NCI-H2196 (cell line): ENCODE data around the gene NOTCH2.

ENCODE experiments used
- DNase-seq: peaks from one replicate; lab custom pipeline; 2025; ENCODE audit not compliant: unreplicated experiment; lab: John Stamatoyannopoulos, UW

Gene NOTCH2

DNA sequence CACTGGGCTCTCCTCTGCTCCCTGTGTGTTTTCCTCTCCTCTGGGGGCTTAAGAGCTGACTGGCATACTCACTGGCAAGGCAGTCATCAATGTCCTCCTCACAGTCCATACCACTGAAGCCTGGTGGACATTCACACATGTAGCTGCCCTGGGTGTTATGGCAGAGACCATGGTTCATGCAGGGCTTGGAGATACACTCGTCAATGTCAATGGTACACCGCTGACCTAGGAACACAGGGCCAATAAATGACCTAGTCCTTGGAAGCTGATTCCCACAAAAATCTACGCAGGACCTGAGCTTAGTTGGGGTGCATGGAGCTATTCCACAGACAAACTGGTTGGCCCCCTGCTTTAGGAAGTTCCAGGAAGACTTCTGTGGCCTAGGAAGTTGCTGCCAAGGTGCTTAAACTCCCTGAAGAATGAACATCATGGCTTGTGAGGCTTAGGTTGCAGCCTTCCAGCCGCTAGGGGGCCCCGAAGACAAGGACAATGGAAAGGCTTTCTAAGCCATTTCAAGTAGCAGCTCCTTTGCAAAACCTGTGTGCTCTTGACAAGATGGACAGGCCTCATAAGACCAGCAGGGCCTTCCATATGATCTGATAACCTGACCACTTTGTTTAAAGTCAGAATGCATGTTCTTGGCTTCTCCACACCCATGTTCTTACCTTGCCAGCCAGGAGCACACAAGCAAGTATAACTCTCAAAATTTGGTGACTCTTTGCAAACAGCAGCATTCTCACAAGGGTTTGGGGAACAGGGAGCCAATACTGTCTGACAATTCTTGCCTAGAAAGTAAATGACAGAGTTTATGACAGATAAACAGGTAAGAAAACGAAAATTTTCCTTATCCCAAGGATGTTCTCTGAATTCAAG, 120.9 kb downstream of the NOTCH2 start:
- peak; percentile 65 for DNase-seq

DNA sequence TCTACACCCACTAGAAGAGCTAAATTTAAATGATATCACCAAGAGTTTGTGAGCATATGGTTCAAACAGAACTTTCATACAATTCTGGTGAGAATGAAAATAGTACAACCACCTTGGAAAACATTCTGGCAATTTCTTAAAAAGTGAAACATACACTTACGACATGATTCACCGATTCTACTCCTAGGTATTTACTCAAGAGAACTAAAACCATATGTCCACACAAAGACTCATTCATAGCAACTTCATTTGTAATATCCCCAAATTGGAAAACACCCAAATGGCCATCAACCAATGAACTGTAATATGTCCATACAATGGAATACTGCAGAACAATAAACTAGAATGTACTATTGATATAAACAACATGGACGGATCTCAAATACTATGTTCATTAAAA, 122.0 kb downstream of the NOTCH2 start:
- DNase-seq = no peak

- DNase-seq = no peak
Observed at GRCh38 chr1:119946724-119947123, 122.7 kb downstream of the NOTCH2 start.

GRCh38 chr1:119943216-119943615, 126.2 kb downstream of the NOTCH2 start:
- DNase-seq = no peak

DNA sequence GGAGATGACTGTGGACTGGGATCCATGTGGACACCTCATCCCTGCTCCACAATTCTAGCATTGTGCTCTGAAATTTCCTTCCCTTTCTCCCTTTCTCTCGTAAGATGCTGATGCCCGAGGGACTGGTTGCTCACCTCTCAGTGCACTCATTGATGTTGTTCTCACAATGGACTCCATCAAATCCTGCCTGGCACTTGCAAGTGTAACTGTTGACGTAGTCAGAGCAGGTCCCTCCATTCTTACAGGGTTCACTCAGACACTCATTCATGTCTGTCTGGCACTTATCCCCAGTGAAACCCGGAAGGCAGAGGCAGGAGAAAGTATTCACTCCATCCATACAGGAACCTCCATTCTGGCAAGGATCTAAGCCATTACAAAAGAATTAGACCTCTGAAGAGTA, 128.1 kb downstream of the NOTCH2 start:
- DNase-seq = no peak

GRCh38 chr1:119940697-119941096, 128.8 kb downstream of the NOTCH2 start:
- DNase-seq = no peak

DNA sequence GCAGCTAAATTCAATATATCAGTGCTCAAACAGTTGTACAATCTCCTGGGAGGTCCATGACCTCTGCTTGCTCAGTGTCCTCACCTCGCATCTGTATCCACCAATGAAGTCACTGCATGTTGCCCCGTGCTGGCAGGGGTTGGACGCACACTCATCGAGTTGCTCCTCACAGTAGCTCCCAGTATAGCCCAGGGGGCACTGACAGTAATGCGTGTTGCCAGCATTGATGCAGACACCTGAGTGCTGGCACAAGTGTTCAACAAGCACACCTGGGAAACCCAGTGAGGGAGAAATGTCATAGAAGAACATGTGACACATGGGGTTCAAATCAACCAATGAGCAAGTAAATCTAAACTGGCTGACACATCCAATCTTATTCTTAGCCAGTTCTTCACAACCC, 132.3 kb downstream of the NOTCH2 start:
- DNase-seq = no peak

DNA sequence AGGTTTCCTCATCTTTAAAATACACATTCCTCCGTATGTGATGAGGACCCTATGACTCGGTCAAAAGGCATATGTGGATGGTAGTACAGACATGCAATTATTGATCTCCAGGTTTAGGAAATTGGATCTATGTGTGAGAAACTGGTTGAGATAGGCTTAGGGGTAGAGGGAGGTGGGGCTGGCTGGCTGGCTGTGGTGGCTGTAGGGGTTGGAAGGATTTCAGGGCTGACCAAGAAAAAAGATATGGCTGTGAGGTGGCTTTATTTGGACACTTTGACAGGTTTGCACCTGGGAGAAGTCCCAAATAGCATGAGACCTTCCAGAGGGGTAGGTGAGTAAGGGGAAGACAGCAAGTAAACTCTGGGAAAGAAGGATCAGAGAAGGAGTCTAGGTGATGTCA, 133.5 kb downstream of the NOTCH2 start:
- DNase-seq = no peak

GRCh38 chr1:119935373-119935772, 134.1 kb downstream of the NOTCH2 start:
- DNase-seq = no peak

GRCh38 chr1:119933397-119933796, 136.1 kb downstream of the NOTCH2 start:
- no peak for DNase-seq

DNA sequence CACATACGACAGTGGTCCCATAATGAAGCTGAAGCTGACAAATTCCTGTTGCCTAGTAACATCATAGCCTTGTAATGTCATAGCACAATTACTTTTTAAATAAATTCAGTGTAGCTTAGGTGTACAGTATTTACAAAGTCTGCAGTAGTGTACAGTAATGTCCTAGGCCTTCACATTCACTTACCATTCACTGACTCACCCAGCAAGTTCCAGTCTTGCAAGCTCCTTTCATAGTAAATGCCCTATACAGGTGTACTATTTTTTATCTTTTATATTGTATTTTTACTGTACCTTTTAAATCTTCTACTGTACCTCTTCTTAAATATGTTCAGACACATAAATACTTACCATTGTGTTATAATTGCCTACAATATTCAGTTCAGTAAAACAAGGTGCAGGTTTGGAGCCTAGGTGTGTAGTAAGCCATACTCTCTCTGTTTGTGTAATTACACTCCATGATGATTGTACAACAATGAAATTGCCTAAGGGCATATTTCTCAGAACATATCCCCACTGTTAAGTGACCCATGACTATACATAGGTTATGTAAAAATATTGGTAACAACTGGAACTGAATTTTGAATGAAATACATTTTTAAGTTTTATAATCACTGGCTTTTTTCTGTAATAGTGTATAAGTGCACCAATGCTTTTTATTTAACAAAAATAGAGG, 139.7 kb downstream of the NOTCH2 start:
- no peak for DNase-seq

DNA sequence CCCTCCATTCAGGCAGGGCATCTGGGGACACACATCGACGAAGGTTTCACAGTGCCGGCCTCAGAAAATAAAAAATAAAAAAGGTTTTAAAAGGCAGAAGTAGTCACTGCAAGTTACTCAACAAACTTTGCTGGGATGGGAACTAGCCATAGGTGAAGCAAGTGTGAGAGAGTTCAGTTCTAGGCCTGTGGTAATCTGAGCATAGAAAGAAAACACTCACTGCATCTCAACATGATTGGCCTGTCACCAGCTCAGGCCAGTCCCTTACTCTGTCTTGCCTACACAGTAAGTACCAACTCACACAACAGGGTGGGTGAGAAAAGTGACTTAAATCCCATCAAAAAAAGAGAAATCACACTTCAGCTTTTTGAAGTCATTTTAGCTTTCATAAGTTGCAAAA, 142.9 kb downstream of the NOTCH2 start:
- no peak for DNase-seq

DNA sequence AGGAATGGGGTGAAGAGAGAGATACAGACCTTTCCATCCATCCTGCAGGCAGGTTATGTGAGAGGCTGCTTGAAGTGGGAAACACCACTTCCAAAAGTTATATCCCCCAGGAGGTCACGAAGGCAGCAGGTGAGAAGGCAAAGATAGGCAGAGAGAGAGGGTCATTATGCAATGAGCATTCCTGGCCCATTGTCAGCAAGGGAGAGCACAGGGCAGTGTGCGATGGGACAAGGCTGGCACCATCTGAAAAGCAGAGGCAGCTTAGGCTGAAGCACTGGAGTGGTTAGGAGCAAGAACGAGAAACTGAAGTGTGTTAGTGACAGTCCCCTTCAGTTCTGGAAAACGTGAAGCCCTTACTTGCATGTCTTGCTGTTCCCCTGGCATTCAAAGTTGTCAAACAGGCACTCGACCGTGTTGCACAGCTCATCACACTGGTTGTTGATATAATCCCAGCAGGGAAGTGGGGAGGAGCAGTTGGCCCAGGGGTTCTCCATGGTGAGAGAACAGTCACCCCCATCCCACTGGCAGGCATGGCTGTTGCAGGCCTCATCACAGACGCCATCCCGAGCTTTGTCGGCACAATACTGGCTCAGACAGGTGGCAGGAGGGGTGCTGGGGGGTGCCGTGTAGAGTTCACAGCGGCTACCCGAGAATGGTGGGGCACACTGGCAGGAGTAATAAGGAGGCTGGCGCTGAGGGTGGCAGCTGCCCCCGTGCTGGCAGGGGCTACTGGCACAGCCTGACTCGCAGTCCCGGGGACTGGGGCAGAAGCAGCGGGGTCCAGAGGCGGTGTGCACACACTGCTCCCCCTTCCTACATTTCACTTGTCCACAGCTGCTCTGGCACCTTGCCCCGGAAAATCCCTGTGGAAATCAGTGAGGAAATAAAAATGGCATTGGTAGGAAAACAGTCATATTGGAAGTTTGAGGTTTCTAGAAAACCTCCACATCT, 144.2 kb downstream of the NOTCH2 start:
- no peak for DNase-seq

DNA sequence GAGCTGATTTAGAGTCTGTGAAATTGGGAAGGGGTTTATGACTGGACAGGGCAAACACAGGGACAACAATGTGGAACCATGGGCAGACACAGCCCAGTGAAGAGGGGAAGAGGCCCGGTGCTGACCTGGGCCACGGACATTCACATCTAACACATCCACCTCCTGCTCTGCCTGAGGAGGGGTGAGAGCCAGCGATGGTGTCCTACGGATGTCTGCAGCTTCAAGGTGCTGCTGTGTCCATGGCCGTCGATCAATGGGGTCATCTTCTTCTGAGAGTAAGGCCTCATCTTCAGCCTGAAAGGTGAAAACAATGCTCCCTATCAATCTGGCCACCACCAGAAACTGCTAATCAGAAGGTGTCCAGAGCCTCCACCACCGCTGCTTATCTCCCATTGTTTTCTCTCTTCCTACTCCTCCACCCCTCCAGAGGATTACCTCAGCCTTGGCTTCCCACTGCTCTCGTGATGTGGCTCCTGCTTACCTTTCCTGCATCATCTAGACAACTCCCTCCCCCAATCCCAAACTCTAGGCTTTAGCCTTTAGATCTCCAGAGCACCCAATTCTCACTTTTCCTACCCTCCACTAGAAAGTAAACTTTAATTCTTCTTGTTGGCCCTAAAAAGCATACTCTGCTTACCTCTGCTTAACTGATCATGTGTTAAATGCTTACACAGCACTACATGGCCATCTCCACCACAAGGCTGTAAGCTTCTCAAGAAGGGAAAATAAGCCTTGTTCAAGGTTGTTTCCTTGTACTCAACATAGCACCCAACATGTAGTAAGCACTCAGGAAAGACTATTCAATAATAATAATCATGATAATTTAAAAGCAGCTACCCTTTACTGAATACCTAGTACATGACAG, 149.1 kb downstream of the NOTCH2 start:
- DNase-seq = no peak

DNA sequence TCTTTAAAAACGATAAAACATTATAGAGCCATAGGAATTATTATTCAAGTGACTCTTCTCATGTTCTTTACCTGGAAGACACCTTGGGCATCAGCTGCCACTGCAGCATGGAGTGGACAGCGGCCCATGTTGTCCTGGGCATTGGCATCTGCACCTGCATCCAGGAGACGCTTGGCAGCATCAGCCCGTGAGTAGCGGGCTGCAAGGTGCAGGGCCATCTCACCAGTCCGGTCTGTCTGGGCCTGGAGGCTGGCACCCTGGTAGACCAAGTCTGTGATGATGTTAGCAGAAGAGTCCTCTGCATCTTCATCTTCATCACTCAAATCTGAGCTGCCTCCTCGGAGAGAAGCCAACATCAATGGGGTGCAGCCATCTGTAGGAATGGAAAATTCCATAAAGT, 150.2 kb downstream of the NOTCH2 start:
- no peak for DNase-seq

DNA sequence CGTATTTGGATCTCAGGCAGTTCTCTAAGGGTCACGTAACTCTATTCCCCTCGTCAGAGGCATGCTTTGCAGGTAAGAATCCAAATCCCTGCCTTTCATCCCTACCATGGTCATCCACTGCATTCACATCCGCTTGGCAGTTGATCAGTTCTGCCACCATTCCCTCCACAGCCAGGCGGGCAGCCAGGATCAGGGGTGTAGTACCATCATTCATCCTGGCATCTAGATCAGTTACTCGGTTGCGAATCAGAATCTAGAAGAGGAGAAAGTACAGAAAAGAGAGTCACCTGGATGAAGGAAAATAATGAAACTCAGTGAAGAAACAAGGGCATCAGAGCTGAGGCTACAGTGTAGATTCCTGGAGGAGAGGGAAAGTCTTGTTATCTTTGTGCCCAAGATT, 151.2 kb downstream of the NOTCH2 start:
- no peak for DNase-seq

DNA sequence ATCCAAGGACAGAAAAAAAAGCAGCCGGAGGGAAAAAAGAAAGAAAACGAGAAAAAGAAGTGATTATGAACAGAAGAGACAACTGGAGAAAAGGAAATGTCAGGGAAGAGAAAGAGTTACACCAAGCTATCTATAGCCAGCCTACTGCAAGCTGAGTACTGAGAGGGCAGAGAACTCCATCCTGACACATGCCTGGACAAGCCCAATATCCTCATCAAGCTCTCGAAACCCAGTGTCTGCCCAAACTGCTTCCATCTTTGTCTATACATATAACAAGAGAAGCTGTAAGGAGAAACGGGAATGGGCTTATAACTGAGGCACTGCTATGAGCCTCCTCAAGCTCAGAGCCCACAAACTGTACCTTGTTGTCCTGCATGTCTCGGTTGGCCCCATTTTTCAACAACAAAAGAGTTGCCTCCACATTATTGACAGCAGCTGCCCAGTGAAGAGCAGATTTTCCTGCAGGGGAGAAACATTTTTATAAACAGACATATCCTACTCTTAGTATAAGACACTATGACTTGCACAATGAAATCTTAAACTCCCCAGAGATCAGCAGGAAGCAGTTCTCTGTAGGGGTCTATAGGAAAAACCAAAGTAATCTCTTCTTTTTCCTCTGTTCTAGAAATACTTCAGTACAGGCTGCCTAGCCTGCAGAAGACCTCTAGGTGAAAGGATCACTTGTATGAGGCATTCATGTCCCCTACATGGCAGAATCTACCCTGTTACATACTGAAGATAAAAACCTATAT, 152.0 kb downstream of the NOTCH2 start:
- no peak for DNase-seq

DNA sequence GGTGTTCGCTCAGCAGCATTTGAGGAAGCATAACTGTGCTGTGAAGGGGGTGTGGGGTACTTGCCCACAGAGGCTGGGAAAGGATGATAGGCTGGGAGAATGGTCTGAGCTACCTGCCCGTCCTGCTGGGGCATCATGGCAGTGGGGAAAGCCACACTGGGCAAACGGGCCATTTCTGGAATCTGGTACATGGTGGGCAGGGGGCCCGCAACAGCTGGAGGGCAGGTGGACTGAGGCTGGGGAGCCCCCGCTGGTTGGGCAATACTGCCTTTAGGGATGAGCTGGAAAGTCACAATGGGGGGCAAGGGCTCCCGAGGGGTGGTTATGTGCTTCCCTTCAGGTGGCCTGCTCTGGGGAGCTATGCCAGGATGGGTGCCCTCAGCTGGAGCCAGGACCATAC, 153.9 kb downstream of the NOTCH2 start:
- no peak for DNase-seq

- DNase-seq = no peak
Observed at GRCh38 chr1:119914071-119914470, 155.4 kb downstream of the NOTCH2 start.

DNA sequence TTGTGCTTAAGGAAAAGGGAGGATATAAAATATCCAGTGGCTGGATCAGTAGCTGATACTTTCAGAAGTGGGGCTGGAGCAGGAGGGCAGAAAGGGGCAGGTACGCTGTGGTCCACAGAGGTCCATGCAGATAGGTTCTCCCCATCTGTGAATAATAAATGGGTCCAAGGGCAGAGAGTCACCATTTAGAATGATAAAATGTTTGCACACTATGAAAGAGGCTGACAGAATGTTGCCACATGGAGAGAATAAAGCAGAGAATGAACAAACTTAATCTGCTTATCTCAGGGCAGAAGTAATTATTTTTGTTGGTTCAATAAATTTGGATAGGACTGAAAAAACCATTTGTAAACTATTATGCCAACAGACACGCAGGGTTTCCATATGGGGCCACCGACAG, 156.5 kb downstream of the NOTCH2 start:
- no peak for DNase-seq
